Left forelimb (tissue), 1 donor: Measurements from ENCODE around the gene C10orf67.
"Not testable (repeated sequence)": the region's sequence is repeated elsewhere in the genome, so short reads cannot be mapped to it uniquely, and the experiment has no call there.

Experiments used
- DNase-seq: peaks from one replicate; pipeline ENCODE4 v3.0.0-alpha.2; 2018; ENCODE audit warnings: low spot score

Gene C10orf67

GRCh38 chr10:23362069-23362830 lies 17.7 kb upstream of the C10orf67 start:
- no peak for DNase-seq

GRCh38 chr10:23361665-23362064 lies 17.1 kb upstream of the C10orf67 start:
- no peak for DNase-seq

- DNase-seq = no peak
These were observed 15.2 kb upstream of the C10orf67 start for GRCh38 chr10:23359692-23360380.

- no peak for DNase-seq
These were observed 13.8 kb upstream of the C10orf67 start for GRCh38 chr10:23358357-23358756.

GRCh38 chr10:23354630-23355279 lies 10.2 kb upstream of the C10orf67 start:
- no peak for DNase-seq

GRCh38 chr10:23351926-23352519 lies 7.4 kb upstream of the C10orf67 start:
- DNase-seq = no peak

GRCh38 chr10:23350706-23351105 lies 6.1 kb upstream of the C10orf67 start:
- DNase-seq = not testable (repeated sequence)

GRCh38 chr10:23345861-23346260 lies 1.3 kb upstream of the C10orf67 start:
- no peak for DNase-seq

- DNase-seq = peak; percentile 65
These were observed 881 bp downstream of the C10orf67 start for GRCh38 chr10:23343591-23344240.

- DNase-seq = no peak
These were observed 2.2 kb downstream of the C10orf67 start for GRCh38 chr10:23342213-23342884.

GRCh38 chr10:23341004-23341403 lies 3.6 kb downstream of the C10orf67 start:
- no peak for DNase-seq

- DNase-seq = no peak
These were observed 4.2 kb downstream of the C10orf67 start for GRCh38 chr10:23340354-23340753.

GRCh38 chr10:23338886-23339285 lies 5.7 kb downstream of the C10orf67 start:
- no peak for DNase-seq

- DNase-seq = no peak
These were observed 6.3 kb downstream of the C10orf67 start for GRCh38 chr10:23338155-23338828.

- DNase-seq = no peak
These were observed 7.0 kb downstream of the C10orf67 start for GRCh38 chr10:23337616-23338015.

- DNase-seq = no peak
These were observed 12.9 kb downstream of the C10orf67 start for GRCh38 chr10:23331567-23332301.

- no peak for DNase-seq
These were observed 13.6 kb downstream of the C10orf67 start for GRCh38 chr10:23330948-23331347.

- DNase-seq = no peak
These were observed 17.9 kb downstream of the C10orf67 start for GRCh38 chr10:23326544-23327307.

GRCh38 chr10:23325132-23325531 lies 19.5 kb downstream of the C10orf67 start:
- DNase-seq = no peak
